GM12878 (cell line): ENCODE measurements around the gene SCP2D1. TPM values are rescaled to one million over a fixed set of nuclear protein-coding genes. Genes with fewer than 3 reads are reported as not detected.
A peak's percentile ranks its signal among the peaks of the same experiment; 100 is the strongest.

Experiments used
- ASH2L ChIP-seq: fragments of 300-600, 200-600 bp; sonication (generic); IDR thresholded peaks from 2 replicates; pipeline ENCODE4 v1.6.1; 2017; ENCODE audit warnings: low read depth, mild to moderate bottlenecking, borderline replicate concordance
- BMI1 ChIP-seq: fragments of 450-650 bp; IDR thresholded peaks from 2 replicates; pipeline ENCODE4 v1.6.1; 2016; ENCODE audit warnings: mild to moderate bottlenecking, moderate library complexity, borderline replicate concordance
- DPF2 ChIP-seq: fragments of 450-650 bp; IDR thresholded peaks from 2 replicates; pipeline ENCODE4 v1.6.1; 2017; ENCODE audit warnings: mild to moderate bottlenecking
- EP300 ChIP-seq, 2 experiments: fragments of 150-350 bp in 1 of 2; IDR thresholded peaks; 2 replicates each; pipeline ENCODE4 v1.6.1; 2011 to 2012; ENCODE audit warnings: low read depth in 2 of 2, low read length in 2 of 2, borderline replicate concordance in 1 of 2, improper control_type of control experiment in 1 of 2, inconsistent platforms in 1 of 2; ENCODE audit not compliant: control insufficient read depth in 1 of 2
- ESRRA ChIP-seq: IDR thresholded peaks from 2 replicates; pipeline ENCODE4 v1.6.1; 2012; ENCODE audit warnings: mild to moderate bottlenecking, low read length, improper control_type of control experiment
- EZH2 ChIP-seq: IDR thresholded peaks from 2 replicates; pipeline ENCODE4 v1.6.1; 2012; ENCODE audit warnings: low read depth, mild to moderate bottlenecking, control low read depth, inconsistent platforms, low read length, borderline replicate concordance; ENCODE audit not compliant: control insufficient read depth
- GATAD2B ChIP-seq: fragments of 450-650 bp; conservative IDR thresholded peaks from 2 replicates; pipeline ENCODE4 v1.6.1; 2017; ENCODE audit warnings: low read depth, mild to moderate bottlenecking, moderate library complexity
- HDAC6 ChIP-seq: fragments of 200-600 bp; sonication (generic); IDR thresholded peaks from one replicate; pipeline ENCODE4 v1.8.0; 2017; ENCODE audit warnings: antibody characterized with exemption; ENCODE audit not compliant: unreplicated experiment
- NFYA ChIP-seq: IDR thresholded peaks from 2 replicates; pipeline ENCODE4 v1.6.1; 2011; ENCODE audit warnings: low read depth, mild to moderate bottlenecking, low read length, improper control_type of control experiment, borderline replicate concordance
- NRF1 ChIP-seq: conservative IDR thresholded peaks from 2 replicates; pipeline ENCODE4 v1.6.1; 2011; ENCODE audit warnings: mild to moderate bottlenecking, low read depth, low read length, improper control_type of control experiment
- RBBP5 ChIP-seq: fragments of 200-600 bp; sonication (generic); conservative IDR thresholded peaks from 2 replicates; pipeline ENCODE4 v1.6.1; 2016
- RCOR1 ChIP-seq: conservative IDR thresholded peaks from 2 replicates; pipeline ENCODE4 v1.6.1; 2012; ENCODE audit warnings: low read depth, low read length, improper control_type of control experiment
- RFX5 ChIP-seq: IDR thresholded peaks from 2 replicates; pipeline ENCODE4 v1.6.1; 2011; ENCODE audit warnings: low read depth, low read length, improper control_type of control experiment
- SIN3A ChIP-seq: IDR thresholded peaks from 2 replicates; pipeline ENCODE4 v1.6.1; 2012; ENCODE audit warnings: low read depth, low read length, improper control_type of control experiment
- TARDBP ChIP-seq: IDR thresholded peaks from 2 replicates; pipeline ENCODE4 v1.6.1; 2016; ENCODE audit warnings: borderline replicate concordance
- ZNF622 ChIP-seq: fragments of 450-650 bp; IDR thresholded peaks from 2 replicates; pipeline ENCODE4 v1.6.1; 2017; ENCODE audit warnings: mild to moderate bottlenecking, inconsistent platforms
- polyA plus RNA-seq, 11 experiments: library from polyadenylated mRNA; depleted of rRNA in 4 of 11; unstranded in 6 of 11; stranded (reverse) in 5 of 11; fragments of >200 nt; fragmentation: Nextera tagmentation in 4 of 11; fragmentation: Illumina TruSeq in 1 of 11; extraction: Ambion mirVana in 4 of 11; extraction: Trizol in 1 of 11; gene quantifications; 1 replicate in 1 of 11; 2 replicates in 10 of 11; pipeline versions ENCODE4 v1.2.1 to v1.2.3, GENCODE V29; 2011 to 2016; ENCODE audit warnings: inconsistent platforms in 2 of 11, missing spikeins in 2 of 11, low read depth in 1 of 11
- total RNA-seq, 4 experiments: library from RNA; depleted of rRNA in 3 of 4; stranded (reverse); fragments of >200 nt in 3 of 4; fragmentation: Illumina TruSeq in 1 of 4; extraction: Trizol in 1 of 4; gene quantifications; 2 replicates each; pipeline versions ENCODE4 v1.2.1 to v1.2.3, GENCODE V29; 2013 to 2021
- TF ChIP-seq, protein P1 (sequence below): fragments of 450-650 bp; IDR thresholded peaks from 2 replicates; pipeline ENCODE4 v1.6.1; 2018; ENCODE audit warnings: mild to moderate bottlenecking, low read depth, moderate library complexity; ENCODE audit not compliant: partially characterized antibody
- TF ChIP-seq, protein P2 (sequence below), 3 experiments: IDR thresholded peaks in 2 of 3; conservative IDR thresholded peaks in 1 of 3; 2 replicates each; pipeline ENCODE4 v1.5.1; 2011; ENCODE audit warnings: low read depth in 3 of 3, low read length in 3 of 3, mild to moderate bottlenecking in 3 of 3, control low read depth in 2 of 3, moderate library complexity in 2 of 3, inconsistent platforms in 1 of 3, mixed read lengths in 1 of 3; ENCODE audit not compliant: control insufficient read depth in 2 of 3, insufficient read depth in 1 of 3; ENCODE audit errors: extremely low read depth in 1 of 3
- TF ChIP-seq, protein P3 (sequence below): IDR thresholded peaks from 2 replicates; pipeline ENCODE4 v1.6.1; 2012; ENCODE audit warnings: improper control_type of control experiment, low read depth, low read length; ENCODE audit not compliant: insufficient replicate concordance

Gene SCP2D1
- total and polyA plus RNA-seq, 10 of the 15 experiments (the other 5 are each of a cell fraction or from before 2014, with no cell fraction given) = not detected

DNA sequence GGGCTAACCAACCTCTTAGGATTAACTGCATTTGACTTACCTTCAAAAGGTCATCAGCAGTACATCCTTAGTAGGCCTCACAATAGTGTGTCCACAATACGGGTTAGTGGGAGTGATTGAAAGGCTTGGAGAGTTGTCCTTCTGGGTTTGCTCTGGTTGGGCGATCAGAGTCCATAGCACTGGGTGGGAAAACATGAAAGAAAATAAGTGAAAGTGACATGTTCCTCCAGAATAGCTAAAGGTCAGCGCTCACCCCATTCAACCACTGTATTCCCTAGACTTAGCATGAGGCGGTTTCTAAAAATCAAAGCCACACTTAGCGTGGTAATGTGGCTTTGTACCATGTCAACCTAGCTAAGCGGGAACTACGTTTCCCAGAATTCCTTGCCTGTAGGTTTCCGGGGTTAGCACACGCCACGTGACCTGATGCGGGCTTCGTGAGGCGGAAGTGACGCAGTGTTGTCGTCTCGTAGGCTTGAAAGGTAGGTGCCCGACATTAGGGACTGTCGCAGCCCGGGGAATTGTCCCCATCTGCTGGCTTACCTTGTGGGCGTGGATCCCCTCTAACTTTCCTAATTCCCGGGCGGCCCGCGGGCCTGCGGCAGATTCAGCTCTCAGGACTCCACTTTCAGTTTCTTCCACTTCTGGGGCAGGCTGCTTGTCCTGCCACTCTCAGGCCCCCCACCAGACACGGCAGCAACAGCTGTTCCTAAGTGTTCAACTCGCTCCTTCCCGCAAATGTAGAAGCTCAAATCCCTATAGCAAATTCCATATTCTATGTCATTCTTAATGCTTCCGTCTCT is 19.8 kb upstream of the SCP2D1 start (continued):
- TF ChIP-seq HDAC6 (no peak), TARDBP (peak; percentile 79; the same call in 1 of the 2 replicates), DPF2 (no peak), EP300 (IDR thresholded peaks at IDR 0.05; ENCODE audit: borderline replicate concordance in 1 of 2, control insufficient read depth in 1 of 2, low read depth in 2 of 2, low read length in 2 of 2) (no peak), BMI1 (no peak), EZH2 (no peak), NFYA (no peak), ESRRA (no peak), ZNF622 (no peak), NRF1 (no peak), GATAD2B (no peak), RFX5 (0 out of 2 replicates have a peak, but pooled peaks have one; percentile 14), SIN3A (0 out of 2 replicates have a peak, but pooled peaks have one; percentile 49), ASH2L (no peak), RBBP5 (no peak), RCOR1 (no peak)
- TF ChIP-seq, protein P1, sequence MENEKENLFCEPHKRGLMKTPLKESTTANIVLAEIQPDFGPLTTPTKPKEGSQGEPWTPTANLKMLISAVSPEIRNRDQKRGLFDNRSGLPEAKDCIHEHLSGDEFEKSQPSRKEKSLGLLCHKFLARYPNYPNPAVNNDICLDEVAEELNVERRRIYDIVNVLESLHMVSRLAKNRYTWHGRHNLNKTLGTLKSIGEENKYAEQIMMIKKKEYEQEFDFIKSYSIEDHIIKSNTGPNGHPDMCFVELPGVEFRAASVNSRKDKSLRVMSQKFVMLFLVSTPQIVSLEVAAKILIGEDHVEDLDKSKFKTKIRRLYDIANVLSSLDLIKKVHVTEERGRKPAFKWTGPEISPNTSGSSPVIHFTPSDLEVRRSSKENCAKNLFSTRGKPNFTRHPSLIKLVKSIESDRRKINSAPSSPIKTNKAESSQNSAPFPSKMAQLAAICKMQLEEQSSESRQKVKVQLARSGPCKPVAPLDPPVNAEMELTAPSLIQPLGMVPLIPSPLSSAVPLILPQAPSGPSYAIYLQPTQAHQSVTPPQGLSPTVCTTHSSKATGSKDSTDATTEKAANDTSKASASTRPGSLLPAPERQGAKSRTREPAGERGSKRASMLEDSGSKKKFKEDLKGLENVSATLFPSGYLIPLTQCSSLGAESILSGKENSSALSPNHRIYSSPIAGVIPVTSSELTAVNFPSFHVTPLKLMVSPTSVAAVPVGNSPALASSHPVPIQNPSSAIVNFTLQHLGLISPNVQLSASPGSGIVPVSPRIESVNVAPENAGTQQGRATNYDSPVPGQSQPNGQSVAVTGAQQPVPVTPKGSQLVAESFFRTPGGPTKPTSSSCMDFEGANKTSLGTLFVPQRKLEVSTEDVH = peak; percentile 39
- TF ChIP-seq, protein P2, sequence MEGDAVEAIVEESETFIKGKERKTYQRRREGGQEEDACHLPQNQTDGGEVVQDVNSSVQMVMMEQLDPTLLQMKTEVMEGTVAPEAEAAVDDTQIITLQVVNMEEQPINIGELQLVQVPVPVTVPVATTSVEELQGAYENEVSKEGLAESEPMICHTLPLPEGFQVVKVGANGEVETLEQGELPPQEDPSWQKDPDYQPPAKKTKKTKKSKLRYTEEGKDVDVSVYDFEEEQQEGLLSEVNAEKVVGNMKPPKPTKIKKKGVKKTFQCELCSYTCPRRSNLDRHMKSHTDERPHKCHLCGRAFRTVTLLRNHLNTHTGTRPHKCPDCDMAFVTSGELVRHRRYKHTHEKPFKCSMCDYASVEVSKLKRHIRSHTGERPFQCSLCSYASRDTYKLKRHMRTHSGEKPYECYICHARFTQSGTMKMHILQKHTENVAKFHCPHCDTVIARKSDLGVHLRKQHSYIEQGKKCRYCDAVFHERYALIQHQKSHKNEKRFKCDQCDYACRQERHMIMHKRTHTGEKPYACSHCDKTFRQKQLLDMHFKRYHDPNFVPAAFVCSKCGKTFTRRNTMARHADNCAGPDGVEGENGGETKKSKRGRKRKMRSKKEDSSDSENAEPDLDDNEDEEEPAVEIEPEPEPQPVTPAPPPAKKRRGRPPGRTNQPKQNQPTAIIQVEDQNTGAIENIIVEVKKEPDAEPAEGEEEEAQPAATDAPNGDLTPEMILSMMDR (IDR thresholded peaks at IDR 0.05 in 2 of 3, conservative IDR thresholded peaks at IDR 0.05 in 1 of 3; ENCODE audit: control insufficient read depth in 2 of 3, extremely low read depth in 1 of 3, insufficient read depth in 1 of 3, low read depth in 3 of 3, low read length in 3 of 3) = peak; percentile 4 to 41 (median 17); a peak in 4 of 6 replicates
- TF ChIP-seq, protein P3, sequence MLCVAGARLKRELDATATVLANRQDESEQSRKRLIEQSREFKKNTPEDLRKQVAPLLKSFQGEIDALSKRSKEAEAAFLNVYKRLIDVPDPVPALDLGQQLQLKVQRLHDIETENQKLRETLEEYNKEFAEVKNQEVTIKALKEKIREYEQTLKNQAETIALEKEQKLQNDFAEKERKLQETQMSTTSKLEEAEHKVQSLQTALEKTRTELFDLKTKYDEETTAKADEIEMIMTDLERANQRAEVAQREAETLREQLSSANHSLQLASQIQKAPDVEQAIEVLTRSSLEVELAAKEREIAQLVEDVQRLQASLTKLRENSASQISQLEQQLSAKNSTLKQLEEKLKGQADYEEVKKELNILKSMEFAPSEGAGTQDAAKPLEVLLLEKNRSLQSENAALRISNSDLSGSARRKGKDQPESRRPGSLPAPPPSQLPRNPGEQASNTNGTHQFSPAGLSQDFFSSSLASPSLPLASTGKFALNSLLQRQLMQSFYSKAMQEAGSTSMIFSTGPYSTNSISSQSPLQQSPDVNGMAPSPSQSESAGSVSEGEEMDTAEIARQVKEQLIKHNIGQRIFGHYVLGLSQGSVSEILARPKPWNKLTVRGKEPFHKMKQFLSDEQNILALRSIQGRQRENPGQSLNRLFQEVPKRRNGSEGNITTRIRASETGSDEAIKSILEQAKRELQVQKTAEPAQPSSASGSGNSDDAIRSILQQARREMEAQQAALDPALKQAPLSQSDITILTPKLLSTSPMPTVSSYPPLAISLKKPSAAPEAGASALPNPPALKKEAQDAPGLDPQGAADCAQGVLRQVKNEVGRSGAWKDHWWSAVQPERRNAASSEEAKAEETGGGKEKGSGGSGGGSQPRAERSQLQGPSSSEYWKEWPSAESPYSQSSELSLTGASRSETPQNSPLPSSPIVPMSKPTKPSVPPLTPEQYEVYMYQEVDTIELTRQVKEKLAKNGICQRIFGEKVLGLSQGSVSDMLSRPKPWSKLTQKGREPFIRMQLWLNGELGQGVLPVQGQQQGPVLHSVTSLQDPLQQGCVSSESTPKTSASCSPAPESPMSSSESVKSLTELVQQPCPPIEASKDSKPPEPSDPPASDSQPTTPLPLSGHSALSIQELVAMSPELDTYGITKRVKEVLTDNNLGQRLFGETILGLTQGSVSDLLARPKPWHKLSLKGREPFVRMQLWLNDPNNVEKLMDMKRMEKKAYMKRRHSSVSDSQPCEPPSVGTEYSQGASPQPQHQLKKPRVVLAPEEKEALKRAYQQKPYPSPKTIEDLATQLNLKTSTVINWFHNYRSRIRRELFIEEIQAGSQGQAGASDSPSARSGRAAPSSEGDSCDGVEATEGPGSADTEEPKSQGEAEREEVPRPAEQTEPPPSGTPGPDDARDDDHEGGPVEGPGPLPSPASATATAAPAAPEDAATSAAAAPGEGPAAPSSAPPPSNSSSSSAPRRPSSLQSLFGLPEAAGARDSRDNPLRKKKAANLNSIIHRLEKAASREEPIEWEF = no peak
